Measurements from ENCODE around the gene CCP110.

The CCP110 gene

DNA sequence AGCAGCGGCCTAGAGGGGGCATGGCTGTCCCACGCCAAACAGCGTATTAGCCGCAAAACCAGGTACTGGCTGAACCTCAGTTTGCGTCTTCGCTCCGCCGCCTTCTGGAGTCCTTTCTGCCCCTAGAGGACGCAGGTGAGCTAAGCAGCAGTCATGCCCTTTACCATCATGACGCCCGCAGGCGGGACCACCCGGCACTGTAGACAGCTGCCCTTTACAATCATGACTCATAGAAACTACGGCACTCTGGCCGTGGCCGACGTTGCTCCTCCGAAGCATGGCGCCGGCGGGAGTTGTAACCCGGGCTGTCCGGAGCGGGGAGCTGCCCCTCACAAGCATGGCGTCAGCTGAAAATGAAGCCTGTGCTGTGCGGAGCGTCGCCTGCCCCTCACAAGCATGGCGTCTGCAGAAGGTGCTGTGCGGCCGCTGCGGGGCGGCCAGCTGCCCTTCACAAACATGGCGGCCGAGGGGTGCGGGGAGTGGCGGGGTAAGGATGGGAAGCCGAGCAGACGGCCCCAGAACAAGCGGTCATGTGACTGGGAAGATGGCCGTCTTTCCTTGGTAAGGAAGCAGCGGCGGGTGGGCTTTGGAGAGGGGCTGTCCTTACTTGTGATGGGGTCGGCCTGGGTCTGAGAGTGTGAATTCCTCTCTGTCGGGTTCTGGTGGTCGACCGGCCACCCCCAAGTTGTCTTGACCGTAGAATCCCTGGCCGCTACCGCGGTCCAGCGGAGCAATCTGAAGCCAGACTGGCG is 31.6 kb downstream of the CCP110 start, which contains the start of gene VPS35L:
Gene VPS35L (plus strand): TSS at position 518 of the 752 bp plus-strand sequence. CDS start 27 bp downstream, at position 545.
- DNase-seq (ENCODE audit: extremely low read depth, insufficient read length), result peak; percentile 98
- TF ChIP-seq, protein P1, sequence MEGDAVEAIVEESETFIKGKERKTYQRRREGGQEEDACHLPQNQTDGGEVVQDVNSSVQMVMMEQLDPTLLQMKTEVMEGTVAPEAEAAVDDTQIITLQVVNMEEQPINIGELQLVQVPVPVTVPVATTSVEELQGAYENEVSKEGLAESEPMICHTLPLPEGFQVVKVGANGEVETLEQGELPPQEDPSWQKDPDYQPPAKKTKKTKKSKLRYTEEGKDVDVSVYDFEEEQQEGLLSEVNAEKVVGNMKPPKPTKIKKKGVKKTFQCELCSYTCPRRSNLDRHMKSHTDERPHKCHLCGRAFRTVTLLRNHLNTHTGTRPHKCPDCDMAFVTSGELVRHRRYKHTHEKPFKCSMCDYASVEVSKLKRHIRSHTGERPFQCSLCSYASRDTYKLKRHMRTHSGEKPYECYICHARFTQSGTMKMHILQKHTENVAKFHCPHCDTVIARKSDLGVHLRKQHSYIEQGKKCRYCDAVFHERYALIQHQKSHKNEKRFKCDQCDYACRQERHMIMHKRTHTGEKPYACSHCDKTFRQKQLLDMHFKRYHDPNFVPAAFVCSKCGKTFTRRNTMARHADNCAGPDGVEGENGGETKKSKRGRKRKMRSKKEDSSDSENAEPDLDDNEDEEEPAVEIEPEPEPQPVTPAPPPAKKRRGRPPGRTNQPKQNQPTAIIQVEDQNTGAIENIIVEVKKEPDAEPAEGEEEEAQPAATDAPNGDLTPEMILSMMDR (IDR thresholded peaks at IDR 0.05; ENCODE audit: insufficient read depth, low read length, poor library complexity, severe bottlenecking), result peak; percentile 92
- no peaks in the 10 kb centered on the region for H3K36me3 ChIP-seq (ENCODE audit: control insufficient read depth, insufficient read depth, low read length)
- peak within 1 kb of the TSS; percentile 71 for H3K4me3 ChIP-seq (replicated peaks; ENCODE audit: low read depth, low read length)
- no peaks in the 10 kb centered on the region for H3K27me3 ChIP-seq (replicated peaks; ENCODE audit: control insufficient read depth, insufficient read depth, low read length)

DNA sequence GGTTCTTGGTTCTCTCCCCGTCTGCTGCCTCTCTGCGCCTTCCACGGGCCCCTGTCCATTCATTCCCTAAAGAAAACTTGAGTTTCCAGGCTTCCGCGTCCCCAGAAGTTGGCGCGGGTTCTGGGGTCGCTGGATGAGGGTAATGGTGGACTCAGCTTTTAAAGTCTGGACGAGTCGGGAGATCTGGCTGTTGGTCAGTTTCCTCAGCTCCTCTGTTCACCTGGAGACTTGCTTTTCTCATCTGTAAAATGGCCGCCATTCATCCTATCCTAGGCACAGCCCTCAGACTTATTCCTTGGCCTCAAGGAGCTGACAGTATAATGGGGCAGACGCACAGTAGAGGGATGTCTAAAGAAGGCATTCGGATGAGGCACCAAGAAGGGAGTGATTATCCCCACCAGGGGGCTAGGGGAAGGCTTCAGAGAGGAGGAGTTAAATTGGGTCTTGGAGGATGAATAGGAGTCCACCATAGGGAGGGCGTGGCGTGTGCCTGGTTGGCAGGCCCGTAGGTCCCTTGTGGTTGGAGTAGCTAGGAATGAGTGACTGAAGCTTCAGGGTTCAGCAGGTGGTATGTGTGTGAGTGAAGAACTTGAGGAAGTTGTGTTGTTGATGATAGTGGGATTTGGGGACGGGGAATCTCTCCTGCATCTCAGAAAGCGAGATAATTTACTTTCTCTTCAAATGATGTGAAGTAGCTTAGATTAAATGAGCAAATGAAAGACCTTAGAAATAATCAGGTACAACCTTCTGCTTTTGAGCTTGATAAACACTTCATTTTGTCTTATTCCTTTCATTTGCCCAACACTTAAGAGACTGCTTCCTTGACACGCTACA is 32.4 kb downstream of the CCP110 start:
- Histone ChIP-seq H3K27me3 (replicated peaks; ENCODE audit: control insufficient read depth, insufficient read depth, low read length) (no peaks in the 10 kb centered on the region), H3K36me3 (ENCODE audit: control insufficient read depth, insufficient read depth, low read length) (no peaks in the 10 kb centered on the region), H3K4me3 (replicated peaks; ENCODE audit: low read depth, low read length) (peak overlapping the region; percentile 71)
- TF ChIP-seq, protein P1 (IDR thresholded peaks at IDR 0.05; ENCODE audit: insufficient read depth, low read length, poor library complexity, severe bottlenecking), result no peak
- no peak for DNase-seq (ENCODE audit: extremely low read depth, insufficient read length)

DNA sequence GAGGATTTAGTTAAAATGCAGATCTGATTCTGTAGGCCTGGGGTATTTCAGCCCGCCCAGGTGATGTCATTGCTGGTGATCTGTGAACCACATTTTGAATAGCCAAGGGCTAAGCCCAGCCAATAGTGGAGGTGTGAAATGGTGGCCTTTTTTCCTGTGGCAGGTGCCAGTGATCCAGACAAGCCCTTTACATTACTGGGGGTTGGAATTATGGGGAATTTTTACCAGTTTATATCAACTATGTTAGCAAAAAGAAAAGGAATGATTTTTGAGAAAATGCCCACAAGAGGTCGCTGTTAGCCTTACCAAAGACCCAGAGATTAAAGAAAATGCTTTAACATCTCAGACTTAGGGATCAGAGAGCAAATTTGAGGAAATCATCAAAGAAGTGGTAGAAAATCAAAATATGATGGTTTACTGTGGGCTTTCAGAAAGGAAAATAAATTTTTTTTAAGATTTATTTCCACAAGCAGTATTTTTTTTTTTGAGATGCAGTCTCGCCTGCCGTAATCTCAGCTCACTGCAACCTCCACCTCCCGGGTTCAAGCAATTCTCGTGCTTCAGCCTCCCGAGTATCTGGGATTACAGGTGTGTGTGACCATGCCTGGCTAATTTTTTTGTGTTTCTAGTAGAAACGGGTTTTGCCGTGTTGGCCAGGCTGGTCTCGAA is 35.6 kb downstream of the CCP110 start:
- H3K36me3 ChIP-seq (ENCODE audit: control insufficient read depth, insufficient read depth, low read length), result no peaks in the 10 kb centered on the region
- H3K27me3 ChIP-seq (replicated peaks; ENCODE audit: control insufficient read depth, insufficient read depth, low read length), result no peaks in the 10 kb centered on the region
- TF ChIP-seq, protein P1 (IDR thresholded peaks at IDR 0.05; ENCODE audit: insufficient read depth, low read length, poor library complexity, severe bottlenecking), result peak; percentile 58
- H3K4me3 ChIP-seq (replicated peaks; ENCODE audit: low read depth, low read length), result no peak overlapping the region
- no peak for DNase-seq (ENCODE audit: extremely low read depth, insufficient read length)

DNA sequence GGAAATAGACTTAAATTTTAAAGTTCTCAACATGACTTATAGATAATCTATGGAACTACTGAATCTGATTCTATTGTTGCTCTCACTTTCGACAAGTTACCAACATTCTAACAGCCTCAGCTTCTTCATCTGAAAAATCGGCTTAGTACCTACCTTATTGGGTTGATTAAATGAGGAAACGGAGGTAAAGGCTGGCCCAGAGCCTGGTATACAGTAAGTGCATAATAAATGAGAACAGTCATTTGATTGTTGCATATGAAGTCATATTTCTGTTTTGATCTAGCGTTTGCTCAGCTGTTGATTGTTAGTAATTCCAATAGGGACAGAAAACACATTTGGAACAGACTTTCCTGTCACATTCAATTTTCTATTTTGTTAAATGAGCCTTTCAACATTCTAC is 36.3 kb downstream of the CCP110 start:
- no peak for DNase-seq (ENCODE audit: extremely low read depth, insufficient read length)
- H3K36me3 ChIP-seq (ENCODE audit: control insufficient read depth, insufficient read depth, low read length), result peaks cover 2% of the 10 kb centered on the region; the same call in 1 of the 2 replicates
- no peaks in the 10 kb centered on the region for H3K27me3 ChIP-seq (replicated peaks; ENCODE audit: control insufficient read depth, insufficient read depth, low read length)
- TF ChIP-seq, protein P1 (IDR thresholded peaks at IDR 0.05; ENCODE audit: insufficient read depth, low read length, poor library complexity, severe bottlenecking), result no peak
- H3K4me3 ChIP-seq (replicated peaks; ENCODE audit: low read depth, low read length), result no peak overlapping the region

DNA sequence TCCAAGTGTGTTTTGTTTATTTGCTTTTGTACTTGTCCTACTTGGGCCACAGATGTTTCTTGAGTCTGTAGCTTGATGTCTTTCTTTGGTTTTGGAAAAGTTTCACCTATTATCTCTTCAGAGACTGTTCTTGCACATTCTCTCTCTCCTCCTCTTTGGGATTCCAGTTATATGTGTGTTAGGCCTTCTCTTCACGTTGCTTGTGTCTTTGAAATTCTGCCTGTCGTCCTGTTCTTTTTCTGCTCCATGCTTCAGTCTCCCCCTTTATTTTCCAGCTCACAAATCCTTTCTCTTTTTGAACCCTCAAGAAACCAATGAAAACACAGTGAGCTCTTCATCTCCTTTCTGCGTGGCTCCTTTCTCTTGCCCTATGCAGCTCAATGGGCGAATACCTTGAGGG is 39.6 kb downstream of the CCP110 start:
- DNase-seq (ENCODE audit: extremely low read depth, insufficient read length), result no peak
- TF ChIP-seq, protein P1 (IDR thresholded peaks at IDR 0.05; ENCODE audit: insufficient read depth, low read length, poor library complexity, severe bottlenecking), result no peak
- peaks cover 3% of the 10 kb centered on the region for H3K36me3 ChIP-seq (ENCODE audit: control insufficient read depth, insufficient read depth, low read length)
- no peak overlapping the region for H3K4me3 ChIP-seq (replicated peaks; ENCODE audit: low read depth, low read length)
- no peaks in the 10 kb centered on the region for H3K27me3 ChIP-seq (replicated peaks; ENCODE audit: control insufficient read depth, insufficient read depth, low read length)
